H1 (cell line): ENCODE results near the gene CAMK2B. TPM values are rescaled to one million over a fixed set of nuclear protein-coding genes. Genes with fewer than 3 reads are reported as not detected.

Experiments used
- ATF2 ChIP-seq: IDR thresholded peaks from 2 replicates; pipeline ENCODE4 v1.6.1; 2012; ENCODE audit warnings: low read length, inconsistent platforms
- POU5F1 ChIP-seq: IDR thresholded peaks from 2 replicates; pipeline ENCODE4 v1.6.1; 2011; ENCODE audit warnings: low read depth, mild to moderate bottlenecking, low read length, moderate library complexity
- RAD21 ChIP-seq, 2 experiments: IDR thresholded peaks in 1 of 2; conservative IDR thresholded peaks in 1 of 2; 2 replicates each; pipeline ENCODE4 v1.6.1; 2011; ENCODE audit warnings: low read depth in 2 of 2, low read length in 2 of 2, improper control_type of control experiment in 1 of 2, inconsistent platforms in 1 of 2, mild to moderate bottlenecking in 1 of 2, moderate library complexity in 1 of 2
- RBBP5 ChIP-seq: IDR thresholded peaks from 2 replicates; pipeline ENCODE4 v1.7.1; 2012; ENCODE audit warnings: low read depth, mild to moderate bottlenecking, inconsistent platforms, low read length, moderate library complexity, borderline replicate concordance
- SP1 ChIP-seq: IDR thresholded peaks from 2 replicates; pipeline ENCODE4 v1.6.1; 2011; ENCODE audit warnings: low read depth, low read length
- TAF1 ChIP-seq: IDR thresholded peaks from 2 replicates; pipeline ENCODE4 v1.6.1; 2011; ENCODE audit warnings: mild to moderate bottlenecking, low read depth, low read length
- polyA plus RNA-seq, 7 experiments: library from polyadenylated mRNA; depleted of rRNA in 3 of 7; stranded (reverse) in 5 of 7; unstranded in 2 of 7; fragments of >200 nt in 5 of 7; fragments of 200-250 nt in 2 of 7; gene quantifications; 1 replicate in 5 of 7; 2 replicates in 1 of 7; 4 replicates in 1 of 7; pipeline versions ENCODE4 v1.2.1 to v1.2.3, GENCODE V29; 2011 to 2013; ENCODE audit warnings: missing spikeins in 2 of 7, mixed read lengths in 2 of 7
- total RNA-seq: library from RNA; stranded (reverse); fragmentation: NEBNext Ultra II Directional; extraction: Animal tissue kit (Norgen Biotek cat#: 25700); gene quantifications from 2 replicates; pipeline ENCODE4 v1.2.1, GENCODE V29; 2021

CAMK2B gene
- total and polyA plus RNA-seq, 2 of the 8 experiments (the other 6 are each of a cell fraction or from before 2014, with no cell fraction given): 0.05 to 0.15 TPM

- TF ChIP-seq ATF2: no peak
- no peak for TF ChIP-seq RAD21 (IDR thresholded peaks at IDR 0.05 in 1 of 2, conservative IDR thresholded peaks at IDR 0.05 in 1 of 2; ENCODE audit: low read depth in 2 of 2, low read length in 2 of 2)
- TF ChIP-seq POU5F1: no peak
- no peak for TF ChIP-seq RBBP5
- no peak for TF ChIP-seq TAF1
- TF ChIP-seq SP1: no peak
- TF ChIP-seq, all 59 proteins: peak for 0
Measured at GRCh38 chr7:44176486-44176885, 148.9 kb downstream of the CAMK2B start (continued).
